Measurements from ENCODE around the gene FILIP1.

Gene FILIP1

GRCh38 chr6:75299801-75300530 is 193.6 kb downstream of the FILIP1 start:
- in situ Hi-C loops (cut with MboI; ENCODE audit: low pct_unique_long_range_greater_than_20kb, low sequenced_read_pairs, unreplicated experiment) = loop anchor here (25.0 kb wide), 1 partner anchor 237 kb away; no protein-coding TSS in a partner anchor

GRCh38 chr6:75296811-75297779 is 196.5 kb downstream of the FILIP1 start:
- peak; percentile 20 for DNase-seq (ENCODE audit: low spot score)
- in situ Hi-C loops (cut with MboI; ENCODE audit: low pct_unique_long_range_greater_than_20kb, low sequenced_read_pairs, unreplicated experiment) = loop anchor here (25.0 kb wide), 1 partner anchor 240 kb away; no protein-coding TSS in a partner anchor
- peak; percentile 56 for TF ChIP-seq CTCF (IDR thresholded peaks at IDR 0.05; ENCODE audit: extremely low read depth, insufficient read depth, missing control alignments)

More at GRCh38 chr6:75299801-75300530, 193.6 kb downstream of the FILIP1 start:
- no peak for DNase-seq (ENCODE audit: low spot score)
- no peak for TF ChIP-seq CTCF (IDR thresholded peaks at IDR 0.05; ENCODE audit: extremely low read depth, insufficient read depth, missing control alignments)

- no peak for TF ChIP-seq CTCF (IDR thresholded peaks at IDR 0.05; ENCODE audit: extremely low read depth, insufficient read depth, missing control alignments)
- in situ Hi-C loops (cut with MboI; ENCODE audit: low pct_unique_long_range_greater_than_20kb, low sequenced_read_pairs, unreplicated experiment) = loop anchor here (25.0 kb wide), 1 partner anchor 245 kb away; no protein-coding TSS in a partner anchor
- no peak for DNase-seq (ENCODE audit: low spot score)
These were observed 201.0 kb downstream of the FILIP1 start for GRCh38 chr6:75292555-75292954.

GRCh38 chr6:75291744-75292143 is 201.9 kb downstream of the FILIP1 start:
- DNase-seq (ENCODE audit: low spot score) = no peak
- in situ Hi-C loops (cut with MboI; ENCODE audit: low pct_unique_long_range_greater_than_20kb, low sequenced_read_pairs, unreplicated experiment) = loop anchor here (25.0 kb wide), 1 partner anchor 246 kb away; no protein-coding TSS in a partner anchor
- no peak for TF ChIP-seq CTCF (IDR thresholded peaks at IDR 0.05; ENCODE audit: extremely low read depth, insufficient read depth, missing control alignments)

GRCh38 chr6:75291331-75291730 is 202.3 kb downstream of the FILIP1 start:
- in situ Hi-C loops (cut with MboI; ENCODE audit: low pct_unique_long_range_greater_than_20kb, low sequenced_read_pairs, unreplicated experiment) = loop anchor here (25.0 kb wide), 1 partner anchor 246 kb away; no protein-coding TSS in a partner anchor
- TF ChIP-seq CTCF (IDR thresholded peaks at IDR 0.05; ENCODE audit: extremely low read depth, insufficient read depth, missing control alignments) = no peak
- no peak for DNase-seq (ENCODE audit: low spot score)
